GM19455 (cell line): Measurements from ENCODE around the gene ITGA6.

Source experiments
- ATAC-seq: cut with Tn5 transposase; IDR thresholded peaks from one replicate; pipeline ENCODE4 v1.9.1; 2021; ENCODE audit not compliant: unreplicated experiment

Gene ITGA6

DNA sequence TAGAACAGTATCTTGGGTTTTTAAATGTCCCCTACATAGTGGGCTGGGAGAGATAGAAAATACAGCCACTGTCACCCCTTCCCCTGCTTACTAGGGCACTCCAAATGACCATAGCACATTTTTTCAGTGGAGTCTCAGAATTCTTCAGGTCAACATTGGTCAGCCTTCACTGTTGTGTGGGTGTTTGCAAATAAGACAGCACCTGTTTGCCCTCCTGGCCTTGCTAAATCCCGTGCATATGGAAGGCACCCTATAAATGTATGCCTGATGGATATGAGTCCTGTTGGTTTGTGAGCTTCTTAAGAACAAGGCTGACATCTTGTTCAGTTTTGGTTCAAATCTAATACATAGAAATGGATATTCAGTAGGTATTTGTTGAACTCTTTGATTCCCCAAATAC is 12.5 kb downstream of the ITGA6 start:
- no peak for ATAC-seq

GRCh38 chr2:172440795-172441194 is 13.4 kb downstream of the ITGA6 start:
- ATAC-seq = no peak

- no peak for ATAC-seq
Measured at GRCh38 chr2:172442072-172442895, 14.9 kb downstream of the ITGA6 start.

GRCh38 chr2:172445851-172446250 is 18.5 kb downstream of the ITGA6 start:
- ATAC-seq = no peak

DNA sequence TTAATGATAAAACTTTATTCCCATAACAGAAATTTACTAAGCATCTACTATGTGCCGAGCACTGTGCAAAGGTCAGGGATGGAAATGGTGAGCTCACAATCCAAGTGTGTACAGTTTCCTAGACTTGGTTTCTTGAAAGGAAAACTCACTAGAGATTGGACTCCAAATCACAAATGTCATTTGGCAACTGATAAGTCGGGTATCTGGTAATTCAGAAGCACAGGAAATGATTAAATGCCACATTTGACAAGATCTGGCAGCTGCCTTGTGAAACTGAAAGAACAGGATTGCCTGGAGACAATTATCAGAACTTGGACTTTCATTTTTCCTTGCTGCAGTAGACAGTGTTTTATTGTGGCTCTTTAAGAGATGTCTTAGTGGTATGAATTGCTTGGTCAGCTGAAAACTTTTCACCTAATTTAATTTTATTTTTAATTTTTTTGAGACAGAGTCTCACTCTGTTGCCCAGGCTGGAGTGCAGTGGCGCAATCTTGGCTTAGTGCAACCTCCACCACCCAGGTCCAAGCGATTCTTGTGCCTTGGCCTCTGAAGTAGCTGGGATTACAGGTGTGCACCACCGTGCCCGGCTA is 19.2 kb downstream of the ITGA6 start:
- no peak for ATAC-seq

DNA sequence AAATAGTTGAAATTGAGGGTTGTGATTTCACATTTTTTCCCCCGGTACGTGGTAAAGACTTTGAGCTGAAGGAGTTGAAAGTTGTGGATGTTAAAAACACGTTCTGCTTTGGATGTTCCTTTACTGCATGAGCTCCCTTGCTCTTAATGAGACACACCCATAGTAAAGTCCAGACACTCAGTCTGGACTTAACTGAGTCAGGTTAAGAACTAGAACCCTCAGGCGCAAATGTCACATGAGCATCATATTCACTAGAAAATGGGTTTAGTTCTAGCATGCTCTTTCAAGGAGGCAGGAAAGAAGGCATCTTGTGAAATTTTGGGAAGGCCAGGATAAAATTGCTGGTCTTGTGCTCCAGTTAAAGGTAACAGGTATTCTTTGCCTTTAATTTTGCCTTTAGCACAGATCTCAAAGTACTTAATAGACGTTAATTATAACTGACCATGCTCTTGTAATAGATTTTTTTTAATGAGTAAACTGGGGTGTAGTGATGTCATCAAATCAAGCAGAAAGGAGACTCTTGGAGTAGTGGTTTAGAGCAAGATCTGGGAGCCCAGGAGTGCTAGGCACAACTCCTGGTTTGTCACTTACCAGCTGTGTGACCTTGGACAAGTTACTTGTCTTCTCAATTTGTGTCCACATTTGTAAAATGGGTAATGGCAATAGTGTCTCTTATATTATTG is 20.6 kb downstream of the ITGA6 start:
- ATAC-seq = no peak

DNA sequence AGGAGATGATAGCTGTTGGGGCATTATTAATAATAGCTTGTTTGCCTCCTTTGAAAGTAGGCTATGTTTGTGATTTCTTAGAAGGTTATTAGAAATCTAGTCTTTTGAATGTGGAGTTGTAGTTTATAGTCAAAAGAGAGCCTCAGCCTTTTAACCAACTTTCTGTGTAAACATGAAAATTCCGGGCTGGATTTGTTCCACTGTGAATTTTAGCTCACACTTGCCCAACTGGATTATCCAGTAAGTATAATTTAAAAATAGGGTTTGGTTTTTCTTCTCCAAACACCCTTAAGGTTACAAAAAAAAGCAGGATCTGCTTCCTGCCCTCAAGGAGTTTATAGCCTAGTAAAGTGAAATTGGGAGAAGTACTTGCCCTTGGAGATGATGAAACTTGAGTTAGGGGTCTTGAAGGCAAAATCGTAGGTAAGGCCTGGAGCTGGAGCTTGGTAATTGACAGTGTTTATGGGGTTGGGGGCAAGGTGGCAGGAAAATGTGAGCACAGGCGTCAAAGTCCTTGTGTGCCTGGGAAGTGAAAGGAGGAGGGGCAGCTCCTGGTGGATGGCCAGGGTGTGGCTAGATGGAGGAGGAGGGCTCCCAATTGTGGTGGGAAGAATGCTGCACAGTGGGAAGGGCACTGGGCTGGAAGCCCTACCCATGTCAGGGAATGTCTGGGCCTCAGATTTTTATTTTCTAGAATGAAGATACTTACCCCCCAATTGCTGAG is 21.3 kb downstream of the ITGA6 start:
- no peak for ATAC-seq

DNA sequence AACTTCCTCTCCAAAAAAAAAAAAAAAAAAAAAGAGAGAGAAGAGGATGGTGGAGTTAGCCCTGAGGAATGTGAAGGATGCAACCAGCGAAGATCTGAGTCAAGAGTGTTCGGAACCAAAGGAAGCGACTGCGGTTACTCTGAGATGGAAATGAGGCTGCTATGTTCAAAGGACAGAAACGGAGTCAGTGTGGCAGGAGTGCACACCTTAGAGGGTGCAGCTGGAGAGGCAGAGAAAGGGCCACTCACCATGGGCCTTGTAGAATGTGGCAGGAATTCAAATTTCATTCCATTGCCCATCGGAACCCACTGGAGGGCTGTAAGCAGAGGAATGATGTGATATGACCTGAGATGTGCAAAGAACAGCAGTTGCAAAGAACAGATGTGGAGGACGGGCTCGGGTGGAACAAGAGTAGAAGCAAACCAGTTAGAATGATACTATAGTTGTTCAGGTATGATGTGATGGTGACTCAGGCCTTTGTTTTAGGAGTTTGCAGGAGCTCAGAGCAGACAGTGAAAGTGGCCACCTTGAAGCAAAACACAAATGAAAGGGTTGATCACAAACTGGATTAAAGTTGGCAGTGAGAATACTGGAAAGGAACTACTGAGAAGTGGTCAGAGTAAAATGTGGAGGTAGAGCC is 22.6 kb downstream of the ITGA6 start:
- ATAC-seq = no peak

DNA sequence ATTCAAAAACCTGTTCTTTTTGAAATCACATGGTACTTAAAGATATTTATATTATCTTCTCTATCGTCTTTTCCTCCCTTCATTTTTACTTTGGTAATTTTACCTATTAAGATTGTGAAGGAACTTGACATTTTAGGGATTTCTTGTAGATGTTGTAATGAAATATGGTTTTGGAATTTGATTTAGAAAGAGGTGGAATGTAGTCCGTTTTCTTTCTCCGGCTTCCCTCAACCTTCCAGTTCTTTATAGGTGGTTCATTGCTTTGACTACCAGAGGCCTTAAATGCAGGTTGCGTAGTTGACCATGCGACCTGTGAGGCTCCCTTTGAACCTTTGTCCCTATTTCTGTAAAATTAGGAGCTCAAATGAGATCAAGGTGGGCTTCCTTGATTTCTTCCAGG is 24.5 kb downstream of the ITGA6 start:
- no peak for ATAC-seq

DNA sequence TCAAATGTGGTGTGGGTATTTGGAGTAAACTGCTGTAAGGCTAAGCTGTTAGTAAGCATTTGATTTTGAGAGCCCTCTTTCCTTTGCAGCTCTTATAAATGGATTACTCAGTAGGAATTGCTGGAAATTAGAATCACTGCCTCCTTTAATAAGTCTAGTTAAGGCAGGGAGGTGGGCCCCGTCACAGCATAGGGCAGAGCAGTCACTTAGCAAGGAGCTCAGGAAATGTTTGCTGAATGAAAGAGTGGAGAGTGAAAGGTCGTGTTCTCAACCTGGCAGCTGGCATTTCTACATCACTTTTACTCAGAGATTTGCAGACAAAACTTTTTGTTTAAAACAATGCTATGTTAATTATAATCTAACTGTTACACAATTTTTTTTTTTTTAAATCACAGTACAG is 25.5 kb downstream of the ITGA6 start:
- no peak for ATAC-seq

DNA sequence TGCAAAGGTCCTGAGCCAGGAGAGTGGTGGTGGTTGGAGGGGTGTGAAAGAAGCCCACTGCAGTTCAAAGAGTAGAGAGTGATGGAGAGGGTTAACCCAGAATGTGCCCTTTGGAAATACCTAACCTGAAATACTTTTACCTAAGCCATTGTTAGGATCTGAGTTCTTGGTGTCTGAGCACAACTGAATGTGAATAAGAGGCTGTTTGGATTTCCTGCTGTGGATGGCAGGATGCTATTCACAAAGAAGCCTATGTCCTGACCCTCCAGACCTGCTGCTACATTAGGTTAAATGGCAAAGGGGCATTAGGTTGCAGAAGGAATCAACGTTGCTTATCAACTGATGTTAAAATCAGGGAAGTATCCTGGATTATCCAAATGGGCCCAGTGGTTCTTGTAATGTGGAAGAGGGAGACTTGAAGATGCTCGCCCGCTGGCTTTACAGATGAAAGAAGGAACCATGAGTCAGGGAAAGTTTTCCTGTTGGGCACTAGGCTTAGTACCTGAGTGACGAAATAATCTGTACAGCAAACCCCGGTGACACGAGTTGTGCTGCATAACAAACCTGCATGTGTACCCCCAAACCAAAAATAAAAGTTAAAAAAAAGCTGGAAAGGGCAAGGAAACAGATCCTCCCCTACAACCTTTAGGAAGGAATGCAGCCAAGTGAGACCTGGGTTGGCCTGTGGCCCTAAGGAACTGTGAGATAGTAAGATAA is 27.2 kb downstream of the ITGA6 start:
- ATAC-seq = no peak

DNA sequence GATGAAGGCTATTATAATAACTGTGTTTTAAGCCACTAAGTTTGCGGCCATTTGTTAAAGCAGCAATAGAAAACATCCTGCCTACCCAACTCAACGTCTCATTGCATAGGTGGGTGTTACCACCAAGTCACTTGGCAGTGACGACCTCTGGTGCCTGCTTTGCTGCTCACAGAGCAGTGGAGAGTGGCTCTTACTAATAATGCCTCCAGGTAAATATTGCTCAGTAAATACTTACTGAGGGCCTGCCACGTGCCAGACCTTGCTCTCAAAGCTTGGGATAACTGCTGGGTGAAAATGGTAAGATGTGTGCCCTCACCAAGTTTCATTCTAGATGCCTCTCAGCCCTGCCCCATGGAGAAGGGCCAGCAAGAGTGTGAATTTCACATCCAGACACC is 27.7 kb downstream of the ITGA6 start:
- ATAC-seq = no peak

GRCh38 chr2:172456002-172456401 is 28.6 kb downstream of the ITGA6 start:
- ATAC-seq = no peak

DNA sequence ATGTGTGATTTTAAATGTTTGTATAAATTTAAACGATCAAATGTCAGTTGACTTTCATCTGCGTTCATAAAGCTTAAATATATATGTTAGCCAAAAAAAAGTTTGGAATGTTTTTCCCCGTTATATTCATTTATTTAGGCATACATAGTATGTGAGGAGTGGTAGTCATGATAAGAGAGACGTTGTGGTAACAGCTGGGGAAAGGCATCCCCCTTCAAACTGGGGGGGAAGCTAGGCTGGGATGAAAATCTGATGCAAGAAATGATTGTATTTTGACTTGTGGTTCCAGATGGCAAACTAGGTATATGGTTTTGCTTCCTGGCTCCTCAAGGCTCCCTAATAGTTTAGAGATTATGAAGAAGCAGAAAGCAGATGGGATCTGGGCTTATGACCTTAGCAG is 30.1 kb downstream of the ITGA6 start:
- ATAC-seq = no peak

DNA sequence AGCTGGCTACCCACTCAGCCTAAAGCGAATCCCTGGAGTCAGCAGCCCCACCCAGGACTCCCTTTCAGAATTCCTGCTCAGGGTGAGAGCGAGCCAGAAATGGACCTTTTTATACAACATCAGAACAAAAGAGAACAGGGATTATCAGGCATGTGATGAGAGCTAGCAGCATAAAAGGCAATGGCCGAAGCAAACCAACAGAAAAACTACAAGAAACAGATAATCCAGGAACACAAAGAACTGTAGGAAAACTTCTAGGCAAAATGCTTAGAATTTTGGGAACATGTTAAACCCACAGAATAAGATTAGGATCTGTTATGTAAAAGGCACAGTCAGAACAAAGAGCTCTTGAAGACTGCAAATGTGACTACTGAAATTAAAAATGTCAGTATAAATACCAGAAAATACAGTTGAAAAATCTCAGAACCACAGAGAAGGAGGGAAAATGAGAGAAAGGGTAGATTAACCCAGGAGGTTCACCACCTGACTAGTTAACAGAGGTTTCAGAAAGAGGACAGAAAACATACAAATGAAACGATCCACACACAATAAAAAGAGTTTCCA is 31.3 kb downstream of the ITGA6 start:
- ATAC-seq = no peak

- ATAC-seq = no peak
Measured at GRCh38 chr2:172460780-172461201, 33.4 kb downstream of the ITGA6 start.

GRCh38 chr2:172461591-172462372 is 34.4 kb downstream of the ITGA6 start:
- no peak for ATAC-seq

DNA sequence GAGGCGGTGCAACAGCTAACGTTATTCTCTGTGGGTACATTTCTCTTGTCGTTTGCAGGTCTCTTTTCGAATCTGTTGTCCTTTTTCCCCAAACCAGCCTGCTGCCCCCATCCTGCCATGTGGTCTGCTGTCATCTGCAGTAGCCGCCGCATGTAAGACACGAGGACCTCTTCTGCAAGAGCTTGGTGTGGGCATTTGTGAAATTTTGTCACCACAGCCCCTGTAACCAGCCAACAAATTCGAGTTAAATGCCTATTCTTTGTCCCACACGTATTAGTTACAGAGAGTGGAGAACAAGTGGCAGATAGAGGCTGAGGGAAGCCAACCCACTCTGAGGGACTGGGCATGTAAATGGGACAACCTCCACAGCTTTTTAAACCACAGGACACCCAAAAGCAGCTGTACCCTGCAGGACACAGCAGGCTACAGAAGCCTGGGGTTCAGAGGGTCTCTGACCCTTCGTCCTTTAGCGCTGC is 35.0 kb downstream of the ITGA6 start:
- ATAC-seq = no peak

DNA sequence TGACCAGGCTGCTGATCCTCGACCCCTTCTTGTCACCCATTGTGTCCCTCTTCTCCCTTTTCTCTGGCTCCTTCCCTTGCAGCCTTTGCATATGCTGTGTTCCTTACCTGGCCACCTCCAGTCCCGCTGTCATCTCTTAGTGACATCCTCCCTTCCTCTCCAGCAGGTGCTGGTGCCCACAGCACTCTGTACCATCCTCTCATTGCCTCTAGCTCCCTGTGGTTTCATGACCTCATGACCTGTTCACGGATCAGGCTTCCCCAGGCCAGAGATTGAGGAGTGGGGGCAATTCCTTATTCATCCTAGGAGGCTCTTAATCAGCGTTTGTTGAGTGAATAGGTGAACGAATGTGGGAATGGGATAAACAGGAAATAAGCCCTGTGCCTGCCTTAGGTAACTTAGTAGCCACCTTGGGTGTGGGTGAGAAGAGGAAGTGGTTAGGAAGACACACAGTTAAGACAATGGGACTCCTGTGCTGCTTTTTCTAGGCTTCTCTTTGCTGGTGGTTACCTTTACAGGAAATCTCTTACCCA is 35.5 kb downstream of the ITGA6 start:
- no peak for ATAC-seq
